Stomach smooth muscle (tissue), 2 donors: ENCODE data around the gene DIS3L2.
"Not testable (repeated sequence)": the region's sequence is repeated elsewhere in the genome, so short reads cannot be mapped to it uniquely, and the experiment has no call there.

ENCODE experiments used
- H3K27ac ChIP-seq: one replicate; pipeline ENCODE4 v1.7.0; 2013; ENCODE audit warnings: mild to moderate bottlenecking, low read length, inconsistent platforms
- H3K27me3 ChIP-seq, 2 donors: one replicate each; pipeline ENCODE4 v1.7.0; 2013; ENCODE audit warnings: low read length in 2 of 2; ENCODE audit not compliant: insufficient read depth in 2 of 2, control insufficient read depth in 1 of 2
- H3K36me3 ChIP-seq, 2 donors: one replicate each; pipeline ENCODE4 v1.7.0; 2013; ENCODE audit warnings: low read length in 2 of 2; ENCODE audit not compliant: control insufficient read depth in 2 of 2, insufficient read depth in 2 of 2
- H3K4me1 ChIP-seq: one replicate; pipeline ENCODE4 v1.7.0; 2013; ENCODE audit warnings: low read length; ENCODE audit not compliant: control insufficient read depth, insufficient read depth
- H3K4me3 ChIP-seq, 2 donors: one replicate each; pipeline ENCODE4 v1.7.0; 2013; ENCODE audit warnings: low read length in 2 of 2
- H3K9ac ChIP-seq, 2 donors: one replicate each; pipeline ENCODE4 v1.7.0; 2013; ENCODE audit warnings: low read length in 2 of 2, mild to moderate bottlenecking in 1 of 2
- H3K9me3 ChIP-seq, 2 donors: one replicate each; pipeline ENCODE4 v1.7.0; 2013; ENCODE audit warnings: low read length in 2 of 2; ENCODE audit not compliant: control insufficient read depth in 2 of 2
- donor health status: healthy.
- donor health status: Pancreatic carcinoma.

DIS3L2 gene

GRCh38 chr2:232310696-232311095, 349.2 kb downstream of the DIS3L2 start:
- Histone ChIP-seq H3K27me3 (no peaks in the 10 kb centered on the region), H3K9ac (no peak overlapping the region), H3K4me3 (no peak overlapping the region), H3K9me3 (no peaks in the 10 kb centered on the region), H3K36me3 (peaks cover 2 to 5% of the 10 kb centered on the region in 2 donors), H3K27ac (no peak overlapping the region), H3K4me1 (peaks cover 16% of the 10 kb centered on the region)

GRCh38 chr2:232313645-232314044, 352.1 kb downstream of the DIS3L2 start:
- H3K36me3 ChIP-seq, H3K9me3 ChIP-seq, H3K4me3 ChIP-seq, H3K9ac ChIP-seq, H3K27ac ChIP-seq, H3K27me3 ChIP-seq: not testable (repeated sequence)
- peaks cover 21% of the 10 kb centered on the region for H3K4me1 ChIP-seq

GRCh38 chr2:232315049-232315922, 353.8 kb downstream of the DIS3L2 start:
- Histone ChIP-seq H3K4me1 (peaks cover 14% of the 10 kb centered on the region), H3K36me3 (no peaks in the 10 kb centered on the region), H3K9me3 (no peaks in the 10 kb centered on the region), H3K9ac (no peak overlapping the region), H3K27me3 (no peaks in the 10 kb centered on the region), H3K27ac (no peak overlapping the region), H3K4me3 (no peak overlapping the region)

GRCh38 chr2:232315923-232316299, 354.4 kb downstream of the DIS3L2 start:
- H3K36me3 ChIP-seq, result no peaks in the 10 kb centered on the region
- H3K4me3 ChIP-seq, result no peak overlapping the region
- no peak overlapping the region for H3K9ac ChIP-seq
- no peaks in the 10 kb centered on the region for H3K9me3 ChIP-seq
- H3K27ac ChIP-seq, result no peak overlapping the region
- H3K27me3 ChIP-seq, result no peaks in the 10 kb centered on the region
- peaks cover 9% of the 10 kb centered on the region for H3K4me1 ChIP-seq

- Histone ChIP-seq H3K36me3 (no peaks in the 10 kb centered on the region), H3K27me3 (no peaks in the 10 kb centered on the region), H3K27ac (no peak overlapping the region), H3K4me3 (no peak overlapping the region), H3K9ac (no peak overlapping the region), H3K4me1 (peaks cover 6% of the 10 kb centered on the region), H3K9me3 (no peaks in the 10 kb centered on the region)
Observed at GRCh38 chr2:232316461-232317330, 355.2 kb downstream of the DIS3L2 start.

GRCh38 chr2:232318169-232318855, 356.8 kb downstream of the DIS3L2 start:
- Histone ChIP-seq H3K4me1 (peaks cover 6% of the 10 kb centered on the region), H3K36me3 (no peaks in the 10 kb centered on the region)

GRCh38 chr2:232319067-232319802, 357.7 kb downstream of the DIS3L2 start:
- no peaks in the 10 kb centered on the region for H3K9me3 ChIP-seq
- H3K4me3 ChIP-seq, result no peak overlapping the region
- no peak overlapping the region for H3K9ac ChIP-seq
- no peaks in the 10 kb centered on the region for H3K36me3 ChIP-seq
- peaks cover 6% of the 10 kb centered on the region for H3K4me1 ChIP-seq
- H3K27ac ChIP-seq, result no peak overlapping the region
- H3K27me3 ChIP-seq, result no peaks in the 10 kb centered on the region

More at GRCh38 chr2:232318169-232318855, 356.8 kb downstream of the DIS3L2 start:
- H3K4me3 ChIP-seq, result no peak overlapping the region
- H3K27me3 ChIP-seq, result no peaks in the 10 kb centered on the region
- H3K9me3 ChIP-seq, result no peaks in the 10 kb centered on the region
- no peak overlapping the region for H3K9ac ChIP-seq
- no peak overlapping the region for H3K27ac ChIP-seq

GRCh38 chr2:232319803-232320442, 358.4 kb downstream of the DIS3L2 start:
- H3K4me1 ChIP-seq, result peaks cover 6% of the 10 kb centered on the region
- H3K9ac ChIP-seq, result no peak overlapping the region
- no peaks in the 10 kb centered on the region for H3K27me3 ChIP-seq
- H3K27ac ChIP-seq, result no peak overlapping the region
- no peaks in the 10 kb centered on the region for H3K36me3 ChIP-seq
- no peak overlapping the region for H3K4me3 ChIP-seq
- no peaks in the 10 kb centered on the region for H3K9me3 ChIP-seq

GRCh38 chr2:232320443-232320803, 358.9 kb downstream of the DIS3L2 start:
- Histone ChIP-seq H3K4me1 (peaks cover 6% of the 10 kb centered on the region), H3K9ac (no peak overlapping the region), H3K27me3 (no peaks in the 10 kb centered on the region), H3K4me3 (no peak overlapping the region), H3K27ac (no peak overlapping the region), H3K36me3 (no peaks in the 10 kb centered on the region), H3K9me3 (no peaks in the 10 kb centered on the region)
